GM18951 (cell line): ENCODE measurements around the gene TAPT1.

Experiments
- POLR2A ChIP-seq: IDR thresholded peaks from 4 replicates; pipeline ENCODE4 v1.6.1; 2011; ENCODE audit warnings: mild to moderate bottlenecking; ENCODE audit not compliant: insufficient read length, insufficient read depth; ENCODE audit errors: extremely low read depth
- in situ Hi-C: fragments of 300-500 bp; cut with MboI; formaldehyde crosslinking; loops from one replicate; pipeline ENCODE4 v1.12.0; 2022; ENCODE audit warnings: low sequenced_read_pairs, mixed read lengths, inconsistent platforms; ENCODE audit not compliant: unreplicated experiment

Gene TAPT1

GRCh38 chr4:16222957-16223527 lies 3.2 kb downstream of the TAPT1 start:
- in situ Hi-C loops: no loop called here
- no peak for TF ChIP-seq POLR2A

- TF ChIP-seq POLR2A: no peak
Observed at GRCh38 chr4:16218950-16219349, 7.3 kb downstream of the TAPT1 start.

GRCh38 chr4:16217300-16218051 lies 8.8 kb downstream of the TAPT1 start:
- TF ChIP-seq POLR2A: no peak
- in situ Hi-C loops: no loop called here

More at GRCh38 chr4:16218950-16219349, 7.3 kb downstream of the TAPT1 start:
- in situ Hi-C loops: no loop called here

GRCh38 chr4:16213121-16213520 lies 13.2 kb downstream of the TAPT1 start:
- no peak for TF ChIP-seq POLR2A
- in situ Hi-C loops: no loop called here

- TF ChIP-seq POLR2A: no peak
- in situ Hi-C loops: no loop called here
Observed at GRCh38 chr4:16212138-16212782, 14.0 kb downstream of the TAPT1 start.

GRCh38 chr4:16207409-16207808 lies 18.9 kb downstream of the TAPT1 start:
- in situ Hi-C loops: no loop called here
- no peak for TF ChIP-seq POLR2A

GRCh38 chr4:16206848-16207247 lies 19.4 kb downstream of the TAPT1 start:
- in situ Hi-C loops: no loop called here
- no peak for TF ChIP-seq POLR2A

GRCh38 chr4:16206301-16206700 lies 20.0 kb downstream of the TAPT1 start:
- in situ Hi-C loops: no loop called here
- TF ChIP-seq POLR2A: no peak

GRCh38 chr4:16205298-16206164 lies 20.7 kb downstream of the TAPT1 start:
- in situ Hi-C loops: no loop called here
- no peak for TF ChIP-seq POLR2A

GRCh38 chr4:16204505-16204904 lies 21.8 kb downstream of the TAPT1 start:
- in situ Hi-C loops: no loop called here

GRCh38 chr4:16203083-16203482 lies 23.2 kb downstream of the TAPT1 start:
- in situ Hi-C loops: no loop called here

More at GRCh38 chr4:16204505-16204904, 21.8 kb downstream of the TAPT1 start:
- TF ChIP-seq POLR2A: no peak

GRCh38 chr4:16202598-16202997 lies 23.7 kb downstream of the TAPT1 start:
- in situ Hi-C loops: no loop called here
- TF ChIP-seq POLR2A: no peak

More at GRCh38 chr4:16203083-16203482, 23.2 kb downstream of the TAPT1 start:
- no peak for TF ChIP-seq POLR2A

- in situ Hi-C loops: no loop called here
- no peak for TF ChIP-seq POLR2A
Observed at GRCh38 chr4:16199093-16199492, 27.2 kb downstream of the TAPT1 start.
